ENCODE results near the gene NDUFA11.

NDUFA11 gene

GRCh38 chr19:5936292-5936592, 32.7 kb upstream of the NDUFA11 start:
- TF ChIP-seq CTCF (IDR thresholded peaks at IDR 0.05; ENCODE audit: extremely low read depth, missing control alignments), result no peak
- DNase-seq (ENCODE audit: low spot score), result no peak

- DNase-seq (ENCODE audit: low spot score), result no peak
- no peak for TF ChIP-seq CTCF (IDR thresholded peaks at IDR 0.05; ENCODE audit: extremely low read depth, missing control alignments)
Measured at GRCh38 chr19:5935473-5936291, 32.1 kb upstream of the NDUFA11 start.

- no peak for DNase-seq (ENCODE audit: low spot score)
- TF ChIP-seq CTCF (IDR thresholded peaks at IDR 0.05; ENCODE audit: extremely low read depth, missing control alignments), result no peak
Measured at GRCh38 chr19:5934774-5935472, 31.3 kb upstream of the NDUFA11 start.

GRCh38 chr19:5934069-5934401, 30.4 kb upstream of the NDUFA11 start:
- no peak for TF ChIP-seq CTCF (IDR thresholded peaks at IDR 0.05; ENCODE audit: extremely low read depth, missing control alignments)
- DNase-seq (ENCODE audit: low spot score), result no peak

GRCh38 chr19:5933391-5934068, 29.9 kb upstream of the NDUFA11 start:
- no peak for TF ChIP-seq CTCF (IDR thresholded peaks at IDR 0.05; ENCODE audit: extremely low read depth, missing control alignments)

GRCh38 chr19:5932609-5933262, 29.1 kb upstream of the NDUFA11 start:
- TF ChIP-seq CTCF (IDR thresholded peaks at IDR 0.05; ENCODE audit: extremely low read depth, missing control alignments), result no peak
- no peak for DNase-seq (ENCODE audit: low spot score)

More at GRCh38 chr19:5933391-5934068, 29.9 kb upstream of the NDUFA11 start:
- DNase-seq (ENCODE audit: low spot score), result no peak

- TF ChIP-seq CTCF (IDR thresholded peaks at IDR 0.05; ENCODE audit: extremely low read depth, missing control alignments), result no peak
- no peak for DNase-seq (ENCODE audit: low spot score)
Measured at GRCh38 chr19:5932146-5932545, 28.6 kb upstream of the NDUFA11 start.

All from GM20000 (cell line).